ENCODE measurements around the gene FAM13A. TPM values are rescaled to one million over a fixed set of nuclear protein-coding genes. Genes with fewer than 3 reads are reported as not detected.
"Not testable (repeated sequence)": the region's sequence is repeated elsewhere in the genome, so short reads cannot be mapped to it uniquely, and the experiment has no call there.

Gene FAM13A
- total and polyA plus RNA-seq, 2 experiments from 2014 or later: 23.3 to 43.8 TPM

DNA sequence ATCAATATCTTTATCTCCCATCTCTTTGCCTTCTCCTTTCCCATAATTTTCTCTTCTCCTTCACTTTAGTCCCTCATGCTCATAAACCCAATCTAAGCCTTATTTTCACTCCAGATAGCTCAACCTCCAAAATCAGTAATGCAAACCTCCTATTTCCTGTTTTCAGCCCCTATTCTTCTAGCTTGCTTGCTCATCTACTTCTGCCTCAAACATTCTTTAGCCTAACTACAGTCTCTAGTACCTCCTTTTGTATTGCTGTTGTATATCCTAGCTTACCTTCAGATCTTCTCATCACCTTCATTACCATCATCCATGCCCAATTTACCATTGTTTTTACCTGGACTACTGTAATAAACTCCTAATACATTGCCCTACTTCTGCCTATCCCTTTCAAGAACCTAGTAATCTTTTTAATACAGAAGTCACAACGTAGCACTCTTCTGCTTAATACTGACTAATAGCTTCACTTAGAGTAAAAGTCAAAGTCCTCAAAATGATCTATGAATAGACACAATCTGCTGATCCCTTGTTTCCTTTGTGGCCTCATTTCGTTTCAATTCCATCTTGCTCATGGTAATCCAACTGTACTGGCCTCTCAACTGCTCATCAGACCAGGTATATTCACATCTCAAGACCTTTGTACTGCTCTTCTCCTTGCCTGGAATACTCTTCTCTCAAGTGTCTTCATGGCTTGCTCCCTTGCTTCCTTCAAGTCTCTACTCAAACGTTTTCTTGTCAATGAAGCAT lies 123.4 kb downstream of the FAM13A start:
- Histone ChIP-seq H3K36me3 (no peaks in the 10 kb centered on the region), H3K27ac (no peak overlapping the region), H3K4me1 (ENCODE audit: low read depth) (no peaks in the 10 kb centered on the region), H3K9me3 (ENCODE audit: low read depth) (no peaks in the 10 kb centered on the region), H3K27me3 (no peaks in the 10 kb centered on the region), H3K4me3 (no peak overlapping the region)
- TF ChIP-seq CTCF (IDR thresholded peaks at IDR 0.05; ENCODE audit: low read depth, low read length): no peak
- no peak for DNase-seq (ENCODE audit: low read depth in 1 of 2, low spot score in 1 of 2)

DNA sequence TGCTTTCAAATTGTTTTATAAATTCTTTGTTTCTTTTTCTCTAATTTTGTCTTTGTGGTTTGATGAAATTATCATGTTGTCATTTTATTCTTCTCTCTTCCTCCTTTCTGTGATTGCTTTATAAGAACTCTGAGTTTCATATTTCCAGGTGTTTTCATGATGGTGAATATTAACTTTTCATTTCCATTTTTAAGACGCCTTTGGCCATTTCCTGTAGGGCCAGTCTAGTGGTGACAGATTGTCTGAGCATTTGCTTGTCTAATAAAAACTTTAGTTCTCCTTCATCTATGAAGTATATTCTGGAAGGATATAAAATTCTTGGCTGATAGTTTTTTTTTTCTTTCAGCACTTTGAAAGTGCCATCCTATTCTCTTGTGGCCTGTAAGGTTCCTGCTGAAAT lies 128.1 kb downstream of the FAM13A start:
- Histone ChIP-seq H3K36me3 (no peaks in the 10 kb centered on the region), H3K9me3 (ENCODE audit: low read depth) (no peaks in the 10 kb centered on the region), H3K27ac (no peak overlapping the region), H3K27me3 (no peaks in the 10 kb centered on the region), H3K4me1 (ENCODE audit: low read depth) (no peaks in the 10 kb centered on the region), H3K4me3 (no peak overlapping the region)
- no peak for TF ChIP-seq CTCF (IDR thresholded peaks at IDR 0.05; ENCODE audit: low read depth, low read length)
- DNase-seq (ENCODE audit: low read depth in 1 of 2, low spot score in 1 of 2): no peak

DNA sequence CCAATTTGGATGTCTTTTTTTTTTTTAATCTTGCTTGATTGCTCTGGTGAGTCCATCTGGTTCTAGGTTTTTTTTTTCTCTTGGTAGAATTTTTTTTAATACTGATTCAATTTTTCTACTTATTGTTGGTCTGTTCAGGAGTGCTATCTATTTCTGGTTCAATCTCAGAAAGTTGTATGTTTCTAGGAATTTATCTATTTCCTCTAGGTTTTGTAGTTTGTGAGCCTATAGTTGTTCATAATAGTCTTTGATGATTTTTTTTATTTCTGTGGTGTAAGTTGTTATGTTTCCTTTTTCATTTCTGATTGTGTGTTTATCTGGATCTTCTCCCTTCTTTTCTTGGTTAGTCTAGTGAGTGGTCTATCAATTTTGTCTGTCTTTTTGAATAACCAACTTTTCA lies 129.6 kb downstream of the FAM13A start:
- no peak for DNase-seq (ENCODE audit: low read depth in 1 of 2, low spot score in 1 of 2)
- H3K4me1 ChIP-seq (ENCODE audit: low read depth): no peaks in the 10 kb centered on the region
- TF ChIP-seq CTCF (IDR thresholded peaks at IDR 0.05; ENCODE audit: low read depth, low read length): no peak
- H3K4me3 ChIP-seq: no peak overlapping the region
- H3K27ac ChIP-seq: no peak overlapping the region
- H3K27me3 ChIP-seq: no peaks in the 10 kb centered on the region
- H3K36me3 ChIP-seq: no peaks in the 10 kb centered on the region
- no peaks in the 10 kb centered on the region for H3K9me3 ChIP-seq (ENCODE audit: low read depth)

- Histone ChIP-seq H3K4me3 (no peak overlapping the region), H3K36me3 (no peaks in the 10 kb centered on the region), H3K27me3 (no peaks in the 10 kb centered on the region), H3K4me1 (ENCODE audit: low read depth) (peaks cover 7% of the 10 kb centered on the region), H3K27ac (no peak overlapping the region), H3K9me3 (ENCODE audit: low read depth) (no peaks in the 10 kb centered on the region)
- no peak for DNase-seq (ENCODE audit: low read depth in 1 of 2, low spot score in 1 of 2)
- no peak for TF ChIP-seq CTCF (IDR thresholded peaks at IDR 0.05; ENCODE audit: low read depth, low read length)
Observed at GRCh38 chr4:88919056-88919455, 137.9 kb downstream of the FAM13A start.

DNA sequence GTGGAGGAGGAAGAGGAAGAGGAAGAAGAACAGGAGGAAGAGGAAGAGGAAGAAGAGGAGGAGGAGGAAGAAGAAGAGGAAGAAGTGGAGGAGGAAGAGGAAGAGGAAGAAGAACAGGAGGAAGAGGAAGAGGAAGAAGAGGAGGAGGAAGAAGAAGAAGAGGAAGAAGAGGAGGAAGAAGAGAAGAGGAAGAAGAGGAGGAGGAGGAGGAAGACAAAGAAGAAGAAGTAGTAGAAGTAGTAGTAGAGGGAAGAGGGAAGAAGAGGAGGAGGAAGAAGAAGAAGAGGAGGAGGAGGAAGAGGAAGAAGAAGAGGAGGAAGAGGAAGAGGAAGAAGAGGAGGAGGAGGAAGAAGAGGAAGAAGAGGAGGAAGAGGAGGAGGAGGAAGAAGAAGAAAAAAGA lies 143.8 kb downstream of the FAM13A start:
- H3K27me3 ChIP-seq; H3K4me3 ChIP-seq; DNase-seq (ENCODE audit: low read depth in 1 of 2, low spot score in 1 of 2); H3K9me3 ChIP-seq (ENCODE audit: low read depth); H3K27ac ChIP-seq; H3K36me3 ChIP-seq: not testable (repeated sequence)
- H3K4me1 ChIP-seq (ENCODE audit: low read depth): peaks cover 12% of the 10 kb centered on the region

GRCh38 chr4:88911246-88912212 lies 145.5 kb downstream of the FAM13A start:
- no peaks in the 10 kb centered on the region for H3K9me3 ChIP-seq (ENCODE audit: low read depth)

More at GRCh38 chr4:88911246-88912212, 145.5 kb downstream of the FAM13A start:
- no peak for DNase-seq (ENCODE audit: low read depth in 1 of 2, low spot score in 1 of 2)
- Histone ChIP-seq H3K27ac (no peak overlapping the region), H3K4me3 (no peak overlapping the region), H3K27me3 (no peaks in the 10 kb centered on the region), H3K4me1 (ENCODE audit: low read depth) (peaks cover 12% of the 10 kb centered on the region), H3K36me3 (no peaks in the 10 kb centered on the region)
- no peak for TF ChIP-seq CTCF (IDR thresholded peaks at IDR 0.05; ENCODE audit: low read depth, low read length)

All from cardiac muscle cell (in vitro differentiated cells and primary cell).